DOHH2 (cell line): ENCODE results near the gene RASGEF1C.

ENCODE experiments used
- H3F3A ChIP-seq: fragments of 200-600 bp; sonication (generic), shearing (Covaris generic); 2 replicates; pipeline ENCODE4 v1.6.0; 2016; ENCODE audit warnings: antibody characterized with exemption, mild to moderate bottlenecking; ENCODE audit not compliant: control insufficient read depth, insufficient read depth
- H3K27ac ChIP-seq: fragments of 200-600 bp; sonication (generic); 2 replicates; pipeline ENCODE4 v1.5.1; 2014; ENCODE audit warnings: low read depth, mild to moderate bottlenecking, low read length, moderate library complexity
- H3K27me3 ChIP-seq: fragments of 200-600 bp; sonication (generic); 2 replicates; pipeline ENCODE4 v1.6.1; 2014; ENCODE audit warnings: mild to moderate bottlenecking, low read length, mixed read lengths; ENCODE audit not compliant: control insufficient read depth
- H3K36me3 ChIP-seq: fragments of 200-600 bp; sonication (generic); 2 replicates; pipeline ENCODE4 v1.6.1; 2014; ENCODE audit warnings: mild to moderate bottlenecking, low read length, moderate library complexity, mixed read lengths; ENCODE audit not compliant: control insufficient read depth
- H3K4me1 ChIP-seq: fragments of 200-600 bp; sonication (generic); 2 replicates; pipeline ENCODE4 v1.6.1; 2014; ENCODE audit warnings: mild to moderate bottlenecking, low read length, mixed read lengths; ENCODE audit not compliant: control insufficient read depth
- H3K4me2 ChIP-seq: fragments of 200-600 bp; sonication (generic); 2 replicates; pipeline ENCODE4 v1.6.0; 2014; ENCODE audit warnings: mild to moderate bottlenecking, low read length, moderate library complexity
- H3K4me3 ChIP-seq: fragments of 200-600 bp; sonication (generic); 2 replicates; pipeline ENCODE4 v1.5.1; 2014; ENCODE audit warnings: mild to moderate bottlenecking, low read length, mixed read lengths
- H3K79me2 ChIP-seq: fragments of 200-600 bp; sonication (generic); 2 replicates; pipeline ENCODE4 v1.6.1; 2014; ENCODE audit warnings: mild to moderate bottlenecking, low read length, mixed read lengths; ENCODE audit not compliant: control insufficient read depth
- H3K9me2 ChIP-seq: fragments of 200-600 bp; sonication (generic); replicated peaks from 2 replicates; pipeline ENCODE4 v1.6.1; 2014; ENCODE audit warnings: mild to moderate bottlenecking, low read length, mixed read lengths; ENCODE audit not compliant: control insufficient read depth
- H3K9me3 ChIP-seq: fragments of 200-600 bp; sonication (generic); 2 replicates; pipeline ENCODE4 v1.6.1; 2014; ENCODE audit warnings: antibody characterized with exemption, low read length, mixed read lengths; ENCODE audit not compliant: control insufficient read depth, insufficient read depth
- H4K20me1 ChIP-seq: fragments of 200-600 bp; sonication (generic); 2 replicates; pipeline ENCODE4 v1.6.0; 2014; ENCODE audit warnings: low read depth, mild to moderate bottlenecking, antibody characterized with exemption, low read length, moderate library complexity; ENCODE audit not compliant: control insufficient read depth, insufficient read depth
- EZH2phosphoT487 ChIP-seq: fragments of 200-600 bp; sonication (generic); IDR thresholded peaks from 2 replicates; pipeline ENCODE4 v1.6.1; 2017; ENCODE audit warnings: borderline replicate concordance, mild to moderate bottlenecking, antibody characterized with exemption, low read length, moderate library complexity, mixed read lengths
- TF ChIP-seq, protein P1 (sequence below): fragments of 200-600 bp; sonication (generic); IDR thresholded peaks from one replicate; pipeline ENCODE4 v1.5.1; 2014; ENCODE audit warnings: antibody characterized with exemption, mild to moderate bottlenecking, low read depth, low read length; ENCODE audit not compliant: poor library complexity, severe bottlenecking

Gene RASGEF1C

DNA sequence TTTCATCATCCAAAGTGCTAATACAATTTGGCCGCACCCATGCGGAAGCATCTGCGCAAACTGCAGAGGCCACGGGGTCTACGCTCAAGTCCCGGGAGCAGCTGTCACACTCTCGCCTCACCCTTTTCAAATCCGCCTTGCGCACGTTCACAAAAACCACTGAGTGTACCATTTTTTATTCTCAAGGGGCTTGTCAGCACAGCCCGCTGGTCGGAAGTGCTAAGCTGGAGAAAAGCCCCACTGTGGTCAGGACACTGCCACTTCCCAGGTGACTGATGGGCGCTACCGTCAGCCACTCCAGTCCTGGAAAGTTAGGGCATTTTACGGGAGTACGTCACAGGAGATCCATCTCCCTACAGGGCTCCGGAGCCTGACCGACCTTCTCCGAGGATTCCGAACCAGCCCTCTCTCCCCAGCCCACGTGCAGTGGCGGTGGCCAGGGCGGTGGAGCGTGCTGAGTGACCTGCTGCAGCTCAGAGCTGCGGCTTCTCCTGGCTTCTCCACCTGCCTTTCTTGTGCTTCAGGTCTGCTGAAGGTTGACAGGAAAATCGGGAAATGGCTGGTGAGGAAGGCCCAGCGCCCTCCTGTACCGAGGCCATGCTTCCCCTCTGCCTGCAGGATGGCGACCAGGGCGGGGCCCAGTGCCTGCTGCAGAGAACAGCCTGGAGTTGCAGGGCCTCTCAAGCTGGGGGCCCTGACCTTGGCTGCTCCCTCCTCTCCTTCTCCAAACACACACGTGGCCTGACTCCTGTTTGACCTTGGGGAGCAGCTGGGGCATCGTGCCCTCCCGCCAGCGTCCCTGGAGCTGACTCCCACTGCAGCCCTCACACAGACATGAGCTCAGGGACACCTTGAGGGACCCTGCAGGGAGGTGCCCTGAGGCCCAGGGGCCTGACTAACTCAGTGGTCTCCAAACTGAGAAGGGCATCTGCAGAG lies 14.3 kb downstream of the RASGEF1C start:
- H3K9me2 ChIP-seq: no peaks in the 10 kb centered on the region
- H3K36me3 ChIP-seq: no peaks in the 10 kb centered on the region
- H3K27me3 ChIP-seq: no peaks in the 10 kb centered on the region
- H3K27ac ChIP-seq: no peak overlapping the region
- no peaks in the 10 kb centered on the region for H4K20me1 ChIP-seq
- no peak overlapping the region for H3K4me3 ChIP-seq
- H3K9me3 ChIP-seq: no peaks in the 10 kb centered on the region
- H3K4me1 ChIP-seq: no peaks in the 10 kb centered on the region
- no peak overlapping the region for H3K4me2 ChIP-seq
- H3K79me2 ChIP-seq: no peaks in the 10 kb centered on the region
- no peaks in the 10 kb centered on the region for H3F3A ChIP-seq
- TF ChIP-seq EZH2phosphoT487: no peak
- TF ChIP-seq, protein P1, sequence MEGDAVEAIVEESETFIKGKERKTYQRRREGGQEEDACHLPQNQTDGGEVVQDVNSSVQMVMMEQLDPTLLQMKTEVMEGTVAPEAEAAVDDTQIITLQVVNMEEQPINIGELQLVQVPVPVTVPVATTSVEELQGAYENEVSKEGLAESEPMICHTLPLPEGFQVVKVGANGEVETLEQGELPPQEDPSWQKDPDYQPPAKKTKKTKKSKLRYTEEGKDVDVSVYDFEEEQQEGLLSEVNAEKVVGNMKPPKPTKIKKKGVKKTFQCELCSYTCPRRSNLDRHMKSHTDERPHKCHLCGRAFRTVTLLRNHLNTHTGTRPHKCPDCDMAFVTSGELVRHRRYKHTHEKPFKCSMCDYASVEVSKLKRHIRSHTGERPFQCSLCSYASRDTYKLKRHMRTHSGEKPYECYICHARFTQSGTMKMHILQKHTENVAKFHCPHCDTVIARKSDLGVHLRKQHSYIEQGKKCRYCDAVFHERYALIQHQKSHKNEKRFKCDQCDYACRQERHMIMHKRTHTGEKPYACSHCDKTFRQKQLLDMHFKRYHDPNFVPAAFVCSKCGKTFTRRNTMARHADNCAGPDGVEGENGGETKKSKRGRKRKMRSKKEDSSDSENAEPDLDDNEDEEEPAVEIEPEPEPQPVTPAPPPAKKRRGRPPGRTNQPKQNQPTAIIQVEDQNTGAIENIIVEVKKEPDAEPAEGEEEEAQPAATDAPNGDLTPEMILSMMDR: no peak

DNA sequence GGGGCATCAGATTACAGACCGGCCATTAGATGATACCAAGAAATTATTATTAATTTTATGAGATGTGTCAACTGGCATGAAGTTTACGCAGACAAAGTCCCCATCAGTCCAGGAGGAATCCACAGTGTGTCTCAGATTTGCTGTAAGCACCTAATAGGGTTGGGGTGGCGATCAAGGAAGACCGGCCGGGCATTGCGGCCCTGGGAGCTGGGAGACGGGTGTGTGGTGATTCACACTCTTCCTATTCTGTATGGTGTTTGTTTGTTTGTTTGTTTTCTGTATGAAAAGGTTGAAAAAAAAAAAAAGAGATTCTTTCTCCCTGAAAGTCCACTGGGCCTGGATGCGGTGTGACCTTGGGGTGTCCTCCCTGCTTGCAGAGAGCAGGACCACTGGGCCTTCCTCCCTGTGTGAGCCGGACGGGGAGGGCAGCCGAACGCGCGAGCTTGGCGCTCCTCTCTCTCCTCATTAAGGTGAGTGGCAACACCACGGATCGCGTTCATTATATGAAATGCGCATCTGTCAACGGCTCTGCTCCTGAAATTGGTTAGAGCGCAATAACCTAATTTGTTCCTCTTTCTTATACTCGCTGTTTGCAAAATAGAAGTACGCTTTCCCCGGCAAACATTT lies 15.1 kb downstream of the RASGEF1C start:
- no peak overlapping the region for H3K4me2 ChIP-seq
- TF ChIP-seq EZH2phosphoT487: no peak
- TF ChIP-seq, protein P1: no peak
- H3F3A ChIP-seq: no peaks in the 10 kb centered on the region
- no peaks in the 10 kb centered on the region for H3K4me1 ChIP-seq
- no peaks in the 10 kb centered on the region for H3K27me3 ChIP-seq
- no peaks in the 10 kb centered on the region for H3K9me2 ChIP-seq
- no peaks in the 10 kb centered on the region for H3K36me3 ChIP-seq
- H4K20me1 ChIP-seq: no peaks in the 10 kb centered on the region
- H3K79me2 ChIP-seq: no peaks in the 10 kb centered on the region
- no peaks in the 10 kb centered on the region for H3K9me3 ChIP-seq
- no peak overlapping the region for H3K27ac ChIP-seq
- no peak overlapping the region for H3K4me3 ChIP-seq

DNA sequence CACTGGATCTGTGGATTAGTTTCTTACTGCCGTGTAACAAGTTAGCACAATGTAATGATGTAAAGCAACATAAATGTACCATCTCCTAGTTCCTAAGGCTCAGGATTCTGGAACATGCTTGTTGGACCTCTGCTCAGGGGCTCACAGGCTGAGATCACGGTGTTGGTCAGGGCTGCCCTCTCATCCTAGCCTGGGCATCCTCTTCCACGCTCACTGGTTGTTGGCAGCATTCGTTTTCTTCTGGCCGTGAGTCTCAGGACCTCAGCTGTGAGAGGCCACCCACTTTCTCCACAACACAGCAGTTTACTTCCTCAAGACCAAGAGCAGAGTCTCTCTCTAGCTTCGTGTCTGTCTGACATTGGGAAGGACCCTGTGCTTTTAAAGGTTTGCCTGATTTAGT lies 17.3 kb downstream of the RASGEF1C start:
- Histone ChIP-seq H3K4me2 (no peak overlapping the region), H3K4me3 (no peak overlapping the region), H3K9me3 (no peaks in the 10 kb centered on the region), H3K36me3 (no peaks in the 10 kb centered on the region), H3K79me2 (no peaks in the 10 kb centered on the region), H3K27me3 (no peaks in the 10 kb centered on the region), H3K9me2 (no peaks in the 10 kb centered on the region), H3F3A (no peaks in the 10 kb centered on the region), H3K4me1 (no peaks in the 10 kb centered on the region), H3K27ac (no peak overlapping the region), H4K20me1 (no peaks in the 10 kb centered on the region)
- TF ChIP-seq EZH2phosphoT487: no peak
- TF ChIP-seq, protein P1: no peak
